Measurements from ENCODE around the gene SUPT3H. TPM values are rescaled to one million over a fixed set of nuclear protein-coding genes. Genes with fewer than 3 reads are reported as not detected.
"Not testable (repeated sequence)": the region's sequence is repeated elsewhere in the genome, so short reads cannot be mapped to it uniquely, and the experiment has no call there.

Gene SUPT3H
- total and polyA plus RNA-seq, 7 donors = 1.7 to 4.3 (median 2.8) TPM

- Histone ChIP-seq H3K9me3 (peaks cover 6% of the 10 kb centered on the region), H3K4me1 (no peaks in the 10 kb centered on the region), H3K4me3 (no peak overlapping the region), H3K27ac (no peak overlapping the region), H3K36me3 (ENCODE audit: insufficient read depth in 1 of 2, low read depth in 1 of 2) (no peaks in the 10 kb centered on the region), H3K27me3 (ENCODE audit: insufficient read depth in 3 of 3, low read length in 2 of 3) (no peaks in the 10 kb centered on the region)
- no peak for ATAC-seq
- TF ChIP-seq CTCF (IDR thresholded peaks at IDR 0.05) = no peak
- 92 to 94% (median 93%) methylated on average over 3 of the region's 3 CpGs for WGBS, 3 donors
- DNase-seq = no peak
- intact Hi-C loops (cut with DNase I) = no loop called here
These were observed 84.4 kb downstream of the SUPT3H start for GRCh38 chr6:45293306-45293705.

GRCh38 chr6:45289751-45290514 lies 87.8 kb downstream of the SUPT3H start:
- Histone ChIP-seq H3K4me3 (no peak overlapping the region), H3K4me1 (no peaks in the 10 kb centered on the region), H3K9me3 (peaks cover 6% of the 10 kb centered on the region), H3K27me3 (ENCODE audit: insufficient read depth in 3 of 3, low read length in 2 of 3) (no peaks in the 10 kb centered on the region), H3K27ac (no peak overlapping the region), H3K36me3 (ENCODE audit: insufficient read depth in 1 of 2, low read depth in 1 of 2) (no peaks in the 10 kb centered on the region)
- intact Hi-C loops (cut with DNase I) = no loop called here
- ATAC-seq (no peak), DNase-seq (no peak)
- WGBS, 3 donors = 97 to 98% (median 97%) methylated on average over 5 of the region's 5 CpGs
- no peak for TF ChIP-seq CTCF (IDR thresholded peaks at IDR 0.05)

GRCh38 chr6:45286707-45287106 lies 91.0 kb downstream of the SUPT3H start:
- 91 to 100% (median 97%) methylated on average over 3 of the region's 3 CpGs for WGBS, 3 donors
- H3K27ac ChIP-seq; H3K36me3 ChIP-seq (ENCODE audit: insufficient read depth in 1 of 2, low read depth in 1 of 2); intact Hi-C loops (cut with DNase I); H3K4me3 ChIP-seq; H3K9me3 ChIP-seq; ATAC-seq; DNase-seq; H3K27me3 ChIP-seq (ENCODE audit: insufficient read depth in 3 of 3, low read length in 2 of 3); H3K4me1 ChIP-seq: not testable (repeated sequence)

GRCh38 chr6:45278367-45278766 lies 99.4 kb downstream of the SUPT3H start:
- DNase-seq = no peak
- H3K27ac ChIP-seq = no peak overlapping the region
- 74 to 79% (median 76%) methylated on average over 1 of the region's 1 CpG for WGBS, 3 donors
- no peaks in the 10 kb centered on the region for H3K4me1 ChIP-seq
- H3K9me3 ChIP-seq = peaks cover 16% of the 10 kb centered on the region
- no peaks in the 10 kb centered on the region for H3K27me3 ChIP-seq (ENCODE audit: insufficient read depth in 3 of 3, low read length in 2 of 3)
- no peak for ATAC-seq
- intact Hi-C loops (cut with DNase I) = no loop called here
- H3K36me3 ChIP-seq (ENCODE audit: insufficient read depth in 1 of 2, low read depth in 1 of 2) = no peaks in the 10 kb centered on the region
- H3K4me3 ChIP-seq = no peak overlapping the region
- TF ChIP-seq CTCF (IDR thresholded peaks at IDR 0.05) = no peak

- H3K27me3 ChIP-seq (ENCODE audit: insufficient read depth in 3 of 3, low read length in 2 of 3); H3K36me3 ChIP-seq (ENCODE audit: insufficient read depth in 1 of 2, low read depth in 1 of 2); DNase-seq; intact Hi-C loops (cut with DNase I); ATAC-seq; H3K27ac ChIP-seq; H3K4me3 ChIP-seq; H3K4me1 ChIP-seq: not testable (repeated sequence)
- peaks cover 16% of the 10 kb centered on the region for H3K9me3 ChIP-seq
- 95 to 96% (median 96%) methylated on average over 4 of the region's 4 CpGs for WGBS, 3 donors
These were observed 100.0 kb downstream of the SUPT3H start for GRCh38 chr6:45277741-45278140.

GRCh38 chr6:45275358-45275757 lies 102.4 kb downstream of the SUPT3H start:
- no peak for ATAC-seq
- Histone ChIP-seq H3K27me3 (ENCODE audit: insufficient read depth in 3 of 3, low read length in 2 of 3) (no peaks in the 10 kb centered on the region), H3K36me3 (ENCODE audit: insufficient read depth in 1 of 2, low read depth in 1 of 2) (no peaks in the 10 kb centered on the region), H3K4me1 (no peaks in the 10 kb centered on the region), H3K9me3 (peaks cover 7% of the 10 kb centered on the region), H3K27ac (no peak overlapping the region), H3K4me3 (no peak overlapping the region)
- intact Hi-C loops (cut with DNase I) = no loop called here
- TF ChIP-seq CTCF (IDR thresholded peaks at IDR 0.05) = no peak
- WGBS, 3 donors = 92 to 100% (median 95%) methylated on average over 1 of the region's 1 CpG
- DNase-seq = no peak

Measured in psoas muscle (tissue), 8 donors.